Measurements from ENCODE around the gene ABHD11. TPM values are rescaled to one million over a fixed set of nuclear protein-coding genes. Genes with fewer than 3 reads are reported as not detected.
A peak's percentile ranks its signal among the peaks of the same experiment; 100 is the strongest.

Gene ABHD11
- total and polyA plus RNA-seq, 9 of the 15 experiments (the other 6 are each of a cell fraction or from before 2014, with no cell fraction given) = 7.7 to 44.2 (median 18.9) TPM

DNA sequence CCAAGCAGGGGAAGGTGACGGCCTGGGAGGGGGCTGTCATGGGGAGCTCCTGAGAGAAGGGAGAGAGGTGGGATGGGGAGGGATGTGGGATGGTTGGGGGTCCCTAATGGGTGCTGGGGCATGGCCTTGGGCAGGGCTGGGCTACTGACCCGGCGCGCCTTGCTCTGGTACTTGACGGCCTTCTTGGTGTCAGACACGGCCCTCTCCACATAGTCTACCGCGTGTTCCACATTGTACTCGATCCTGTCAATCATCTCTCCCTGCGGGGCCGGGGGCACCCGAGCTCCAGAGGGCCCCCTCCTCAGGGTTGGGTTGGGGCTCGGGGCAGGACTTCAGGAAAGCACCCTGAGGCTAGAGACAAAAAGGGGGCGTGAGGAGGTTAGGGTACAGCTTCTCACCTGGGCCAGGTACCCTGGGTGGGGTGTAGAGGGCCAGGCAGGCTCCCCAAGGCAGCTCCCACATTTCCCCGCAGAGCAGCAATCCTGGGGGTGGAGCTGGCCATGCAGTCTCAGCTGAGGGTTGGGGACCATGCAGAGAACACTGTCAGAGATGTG lies 37.9 kb downstream of the ABHD11 start (continued):
- TF ChIP-seq, protein P1, sequence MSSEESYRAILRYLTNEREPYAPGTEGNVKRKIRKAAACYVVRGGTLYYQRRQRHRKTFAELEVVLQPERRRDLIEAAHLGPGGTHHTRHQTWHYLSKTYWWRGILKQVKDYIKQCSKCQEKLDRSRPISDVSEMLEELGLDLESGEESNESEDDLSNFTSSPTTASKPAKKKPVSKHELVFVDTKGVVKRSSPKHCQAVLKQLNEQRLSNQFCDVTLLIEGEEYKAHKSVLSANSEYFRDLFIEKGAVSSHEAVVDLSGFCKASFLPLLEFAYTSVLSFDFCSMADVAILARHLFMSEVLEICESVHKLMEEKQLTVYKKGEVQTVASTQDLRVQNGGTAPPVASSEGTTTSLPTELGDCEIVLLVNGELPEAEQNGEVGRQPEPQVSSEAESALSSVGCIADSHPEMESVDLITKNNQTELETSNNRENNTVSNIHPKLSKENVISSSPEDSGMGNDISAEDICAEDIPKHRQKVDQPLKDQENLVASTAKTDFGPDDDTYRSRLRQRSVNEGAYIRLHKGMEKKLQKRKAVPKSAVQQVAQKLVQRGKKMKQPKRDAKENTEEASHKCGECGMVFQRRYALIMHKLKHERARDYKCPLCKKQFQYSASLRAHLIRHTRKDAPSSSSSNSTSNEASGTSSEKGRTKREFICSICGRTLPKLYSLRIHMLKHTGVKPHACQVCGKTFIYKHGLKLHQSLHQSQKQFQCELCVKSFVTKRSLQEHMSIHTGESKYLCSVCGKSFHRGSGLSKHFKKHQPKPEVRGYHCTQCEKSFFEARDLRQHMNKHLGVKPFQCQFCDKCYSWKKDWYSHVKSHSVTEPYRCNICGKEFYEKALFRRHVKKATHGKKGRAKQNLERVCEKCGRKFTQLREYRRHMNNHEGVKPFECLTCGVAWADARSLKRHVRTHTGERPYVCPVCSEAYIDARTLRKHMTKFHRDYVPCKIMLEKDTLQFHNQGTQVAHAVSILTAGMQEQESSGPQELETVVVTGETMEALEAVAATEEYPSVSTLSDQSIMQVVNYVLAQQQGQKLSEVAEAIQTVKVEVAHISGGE (CRISPR knock-in tag; IDR thresholded peaks at IDR 0.05) = no peak
- TF ChIP-seq ZNF766 (CRISPR knock-in tag; conservative IDR thresholded peaks at IDR 0.05) (no peak), NR1H2 (CRISPR knock-in tag; IDR thresholded peaks at IDR 0.05) (no peak), FOXJ3 (CRISPR knock-in tag; IDR thresholded peaks at IDR 0.05) (no peak), ZNF316 (IDR thresholded peaks at IDR 0.05) (no peak), CHD2 (IDR thresholded peaks at IDR 0.05; ENCODE audit: low read depth, low read length) (0 out of 2 replicates have a peak, but pooled peaks have one; percentile 4), RB1 (IDR thresholded peaks at IDR 0.05; ENCODE audit: low read depth) (no peak), ZNF57 (CRISPR knock-in tag; IDR thresholded peaks at IDR 0.05) (no peak), ZNF785 (CRISPR knock-in tag; IDR thresholded peaks at IDR 0.05) (no peak), SUPT5H (IDR thresholded peaks at IDR 0.05) (no peak)
- TF ChIP-seq, protein P2, sequence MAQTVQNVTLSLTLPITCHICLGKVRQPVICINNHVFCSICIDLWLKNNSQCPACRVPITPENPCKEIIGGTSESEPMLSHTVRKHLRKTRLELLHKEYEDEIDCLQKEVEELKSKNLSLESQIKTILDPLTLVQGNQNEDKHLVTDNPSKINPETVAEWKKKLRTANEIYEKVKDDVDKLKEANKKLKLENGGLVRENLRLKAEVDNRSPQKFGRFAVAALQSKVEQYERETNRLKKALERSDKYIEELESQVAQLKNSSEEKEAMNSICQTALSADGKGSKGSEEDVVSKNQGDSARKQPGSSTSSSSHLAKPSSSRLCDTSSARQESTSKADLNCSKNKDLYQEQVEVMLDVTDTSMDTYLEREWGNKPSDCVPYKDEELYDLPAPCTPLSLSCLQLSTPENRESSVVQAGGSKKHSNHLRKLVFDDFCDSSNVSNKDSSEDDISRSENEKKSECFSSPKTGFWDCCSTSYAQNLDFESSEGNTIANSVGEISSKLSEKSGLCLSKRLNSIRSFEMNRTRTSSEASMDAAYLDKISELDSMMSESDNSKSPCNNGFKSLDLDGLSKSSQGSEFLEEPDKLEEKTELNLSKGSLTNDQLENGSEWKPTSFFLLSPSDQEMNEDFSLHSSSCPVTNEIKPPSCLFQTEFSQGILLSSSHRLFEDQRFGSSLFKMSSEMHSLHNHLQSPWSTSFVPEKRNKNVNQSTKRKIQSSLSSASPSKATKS (CRISPR knock-in tag; IDR thresholded peaks at IDR 0.05) = no peak
- TF ChIP-seq, protein P3, sequence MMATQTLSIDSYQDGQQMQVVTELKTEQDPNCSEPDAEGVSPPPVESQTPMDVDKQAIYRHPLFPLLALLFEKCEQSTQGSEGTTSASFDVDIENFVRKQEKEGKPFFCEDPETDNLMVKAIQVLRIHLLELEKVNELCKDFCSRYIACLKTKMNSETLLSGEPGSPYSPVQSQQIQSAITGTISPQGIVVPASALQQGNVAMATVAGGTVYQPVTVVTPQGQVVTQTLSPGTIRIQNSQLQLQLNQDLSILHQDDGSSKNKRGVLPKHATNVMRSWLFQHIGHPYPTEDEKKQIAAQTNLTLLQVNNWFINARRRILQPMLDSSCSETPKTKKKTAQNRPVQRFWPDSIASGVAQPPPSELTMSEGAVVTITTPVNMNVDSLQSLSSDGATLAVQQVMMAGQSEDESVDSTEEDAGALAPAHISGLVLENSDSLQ (IDR thresholded peaks at IDR 0.05) = peak; percentile 62

Data from K562 (cell line).